HepG2 (cell line): ENCODE results near the gene SLC9A1.

Experiments
- AGO1 ChIP-seq: fragments of 200-400 bp; formaldehyde crosslinking; IDR thresholded peaks from 2 replicates; pipeline ENCODE4 v1.6.1; 2017; ENCODE audit warnings: mild to moderate bottlenecking, low read depth, low read length, moderate library complexity; ENCODE audit not compliant: poor library complexity, severe bottlenecking
- CHD2 ChIP-seq: IDR thresholded peaks from 2 replicates; pipeline ENCODE4 v1.6.1; 2011; ENCODE audit warnings: low read depth, low read length, improper control_type of control experiment
- MEF2D ChIP-seq: sonication (generic); formaldehyde crosslinking; IDR thresholded peaks from 2 replicates; pipeline ENCODE4 v1.5.1; 2020; ENCODE audit warnings: mild to moderate bottlenecking, missing genetic modification reagents

DNA sequence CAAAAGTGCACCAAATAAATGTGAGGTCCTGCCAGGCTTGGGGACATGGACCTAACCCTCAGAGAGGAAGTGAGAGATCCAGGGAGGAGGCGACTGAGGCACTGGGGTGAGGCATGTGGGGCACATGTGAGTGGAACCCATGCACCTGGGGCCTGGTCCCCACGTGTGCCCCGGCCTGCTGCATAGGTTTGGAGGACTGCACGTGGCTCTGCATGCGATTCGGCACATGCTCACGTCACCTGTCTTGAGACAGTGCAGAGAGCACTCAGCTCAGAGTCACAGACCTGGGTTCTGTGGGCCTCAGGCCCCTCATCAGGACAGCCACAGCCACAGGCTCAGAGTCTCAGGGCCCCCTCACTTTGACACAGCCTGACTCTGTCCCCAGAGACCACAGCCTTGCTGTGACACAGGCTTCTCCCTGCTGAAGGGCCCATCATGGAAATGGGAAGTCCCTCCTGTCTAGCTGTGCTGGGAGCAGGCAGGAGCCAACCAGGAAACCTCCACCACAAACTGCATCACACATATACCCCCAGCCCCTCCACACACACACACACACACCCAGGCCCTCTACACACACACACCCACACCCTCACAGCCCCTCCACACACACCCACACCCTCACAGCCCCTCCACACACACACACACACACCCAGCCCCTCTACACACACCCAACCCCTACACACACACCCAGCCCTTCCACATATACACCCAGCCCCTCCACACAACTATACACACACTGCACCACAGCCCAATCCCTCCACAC lies 48.2 kb downstream of the SLC9A1 start:
- no peak for TF ChIP-seq AGO1
- no peak for TF ChIP-seq MEF2D (CRISPR knock-in tag)
- no peak for TF ChIP-seq CHD2
